NCI-H82 treated with DMSO at 0.1 percent for 48 hours (cell line): ENCODE results near the gene PARD3.
"Not testable (repeated sequence)": the region's sequence is repeated elsewhere in the genome, so short reads cannot be mapped to it uniquely, and the experiment has no call there.

Experiments used
- DNase-seq: peaks from one replicate; lab custom pipeline; 2025; ENCODE audit not compliant: unreplicated experiment; lab: John Stamatoyannopoulos, UW

The PARD3 gene

GRCh38 chr10:34437906-34438305 lies 377.2 kb downstream of the PARD3 start:
- no peak for DNase-seq

GRCh38 chr10:34434119-34434594 lies 380.9 kb downstream of the PARD3 start:
- DNase-seq, result no peak

DNA sequence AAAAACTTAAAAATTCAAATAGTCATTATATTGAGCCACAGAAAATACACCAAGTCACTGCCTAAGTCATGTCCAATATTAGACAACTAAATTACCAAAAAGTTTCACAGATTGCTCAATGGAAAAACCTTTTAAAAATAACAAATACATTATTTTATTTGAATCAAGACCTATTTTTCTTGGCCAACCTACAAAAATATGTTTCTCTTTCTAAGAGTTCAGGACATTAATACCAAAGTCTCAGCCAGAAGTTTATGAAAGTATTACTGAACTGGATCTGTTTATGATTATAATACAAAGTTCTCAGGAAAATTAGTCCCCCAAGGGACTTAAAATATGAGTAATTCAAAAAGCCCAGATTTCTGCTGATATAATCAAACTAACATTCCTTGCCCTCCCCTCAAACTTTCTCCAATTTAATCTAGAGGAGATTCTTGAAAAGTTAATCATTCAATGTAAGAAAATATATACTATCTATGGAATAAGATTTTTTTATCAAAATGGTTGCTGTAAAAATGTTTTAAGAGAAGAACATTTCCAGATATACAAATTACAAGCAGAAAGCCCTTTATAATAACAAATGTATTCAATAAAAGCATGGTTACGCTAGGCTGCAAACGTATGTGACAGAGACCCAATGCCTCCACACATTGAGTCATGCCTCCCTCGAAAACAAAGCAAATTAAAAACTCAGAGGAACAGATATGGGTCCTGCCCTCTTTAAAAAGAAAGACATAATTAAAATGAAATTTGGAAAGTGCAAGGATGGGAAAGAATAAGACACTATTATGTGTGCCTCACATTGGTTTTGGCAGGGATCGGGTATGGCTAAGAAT lies 381.6 kb downstream of the PARD3 start:
- no peak for DNase-seq

DNA sequence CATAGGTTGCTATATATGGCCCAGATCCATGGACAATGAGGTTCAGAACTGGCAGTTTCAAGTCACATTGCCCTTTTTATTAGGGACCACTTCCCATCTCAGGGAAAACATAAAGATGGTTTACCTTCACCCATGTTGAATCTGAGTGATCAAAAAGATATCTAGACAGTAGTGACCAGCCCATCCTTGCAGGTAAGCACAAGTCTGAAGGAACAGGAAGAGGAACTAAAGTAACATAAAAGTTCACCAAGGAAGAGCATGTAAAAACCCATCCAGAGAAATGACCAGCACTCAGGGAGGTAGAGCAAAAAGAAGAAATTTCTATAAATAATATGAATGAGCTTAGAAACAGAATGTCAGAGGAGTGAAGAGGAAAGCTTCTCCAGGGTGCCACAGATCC lies 382.5 kb downstream of the PARD3 start:
- DNase-seq, result no peak

GRCh38 chr10:34430685-34431084 lies 384.4 kb downstream of the PARD3 start:
- no peak for DNase-seq

DNA sequence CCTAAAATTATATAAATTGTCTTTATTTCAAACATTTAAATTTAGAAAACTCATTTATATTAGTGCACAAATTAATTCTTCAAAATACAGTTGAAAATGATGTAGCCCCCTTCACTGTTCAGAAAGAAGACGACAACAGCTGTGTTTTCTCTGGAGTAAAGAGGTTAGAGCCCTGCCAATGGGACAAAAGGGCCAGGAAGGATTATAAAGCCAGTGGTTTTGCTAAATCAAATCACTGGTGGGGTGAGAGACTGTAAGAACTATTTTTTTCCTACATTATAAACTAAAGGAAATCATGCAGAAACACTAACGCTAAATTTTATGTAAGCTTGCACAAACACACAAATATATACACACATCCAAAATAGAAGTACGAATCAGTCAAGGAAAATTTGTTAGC lies 386.6 kb downstream of the PARD3 start:
- no peak for DNase-seq

- DNase-seq, result no peak
These were observed 387.2 kb downstream of the PARD3 start for GRCh38 chr10:34427911-34428216.

GRCh38 chr10:34427158-34427910 lies 387.8 kb downstream of the PARD3 start:
- not testable (repeated sequence) for DNase-seq

GRCh38 chr10:34426538-34427157 lies 388.4 kb downstream of the PARD3 start:
- DNase-seq, result not testable (repeated sequence)

GRCh38 chr10:34426041-34426440 lies 389.1 kb downstream of the PARD3 start:
- DNase-seq, result no peak

- DNase-seq, result no peak
These were observed 391.1 kb downstream of the PARD3 start for GRCh38 chr10:34423673-34424625.

DNA sequence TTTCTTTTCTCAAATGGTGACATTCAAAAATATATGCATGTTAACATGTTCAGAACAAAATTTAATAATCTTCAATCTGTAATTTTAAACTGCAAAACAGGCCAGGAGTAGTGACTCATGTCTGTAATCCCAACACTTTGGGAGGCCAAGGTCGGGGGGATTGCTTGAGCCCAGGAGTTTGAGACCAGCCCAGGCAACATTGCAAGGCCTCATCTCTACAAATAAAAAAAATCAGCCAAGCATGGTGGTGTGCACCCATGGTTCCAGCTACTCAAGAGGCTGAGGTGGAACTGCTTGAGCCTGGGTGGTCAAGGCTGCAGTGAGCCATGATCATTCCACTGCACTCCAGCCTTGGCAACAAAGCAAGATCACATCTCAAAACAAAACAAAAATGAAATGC lies 394.3 kb downstream of the PARD3 start:
- DNase-seq, result no peak

DNA sequence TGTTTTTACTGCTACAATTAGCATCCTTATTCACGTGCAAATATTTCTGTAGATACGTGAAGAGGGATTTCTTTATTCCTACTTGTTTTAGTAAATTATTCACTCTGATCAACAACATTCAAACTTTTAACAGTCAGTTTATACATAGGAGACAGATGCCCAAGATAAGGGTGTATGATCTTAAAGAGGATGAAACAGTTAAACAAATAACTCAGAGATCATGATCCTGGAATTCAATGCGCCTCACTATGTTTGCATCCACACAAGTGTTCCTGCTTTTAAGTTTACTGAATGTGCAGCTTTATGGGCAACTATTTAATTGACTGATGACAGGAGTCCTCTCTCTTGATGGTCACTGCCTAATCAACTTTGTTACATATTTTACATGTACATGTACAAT lies 394.8 kb downstream of the PARD3 start:
- no peak for DNase-seq

DNA sequence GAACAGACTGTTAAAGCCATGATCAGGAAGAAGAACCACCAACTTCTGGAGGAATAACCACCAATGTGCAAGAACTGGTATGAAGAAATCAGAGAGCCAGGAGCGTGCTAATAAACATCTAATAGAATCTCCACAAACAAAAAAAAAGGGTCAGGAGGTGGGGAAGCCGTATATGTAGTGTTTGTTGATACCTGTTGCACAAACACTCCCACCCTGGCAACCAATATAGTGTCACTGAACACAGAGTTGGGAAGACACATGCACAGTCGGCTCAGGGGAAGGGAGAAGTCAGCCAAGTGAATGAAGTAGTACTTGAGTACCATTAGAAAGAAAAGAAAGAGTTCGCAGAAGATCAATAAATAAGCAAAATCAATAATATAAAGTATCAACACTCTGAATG lies 400.1 kb downstream of the PARD3 start:
- DNase-seq, result no peak

GRCh38 chr10:34413756-34414587 lies 401.1 kb downstream of the PARD3 start:
- DNase-seq, result no peak

DNA sequence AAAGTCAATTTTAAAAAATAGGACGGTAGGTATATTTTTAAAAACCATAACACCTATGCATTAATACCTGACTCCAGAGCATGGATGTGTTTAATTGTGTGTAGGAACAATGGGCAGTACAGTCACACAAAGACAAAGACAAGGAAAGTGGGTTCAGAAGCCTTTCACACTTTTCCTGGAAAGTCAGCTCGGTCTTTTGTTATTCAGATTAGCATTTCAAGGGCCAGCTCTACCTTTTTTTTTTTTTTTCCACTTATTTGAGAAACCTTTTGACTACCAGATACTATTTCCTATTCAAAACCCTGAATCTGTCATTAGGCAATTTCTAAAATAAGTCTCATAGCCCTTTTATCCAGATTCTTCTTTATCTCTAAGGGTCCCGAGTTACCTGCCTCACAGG lies 401.9 kb downstream of the PARD3 start:
- DNase-seq, result no peak

GRCh38 chr10:34408956-34409355 lies 406.1 kb downstream of the PARD3 start:
- DNase-seq, result no peak

DNA sequence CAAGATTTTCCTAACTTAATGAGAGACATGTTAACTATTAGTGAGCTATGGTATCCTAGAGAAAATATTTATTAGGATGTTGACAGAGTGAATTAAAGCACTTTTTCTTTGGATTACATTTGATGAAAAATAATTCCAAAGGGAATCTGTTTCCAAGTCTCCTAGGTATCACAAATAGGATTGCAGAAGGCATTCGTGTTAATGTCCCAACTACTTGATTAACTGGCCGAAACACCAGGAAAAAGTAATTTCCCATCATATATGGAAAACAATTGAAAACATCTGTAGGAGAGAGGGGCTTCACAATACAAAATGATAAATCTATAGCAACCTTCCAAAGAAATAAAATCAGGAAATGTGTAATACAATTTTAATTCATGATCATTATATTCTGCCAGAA lies 406.7 kb downstream of the PARD3 start:
- no peak for DNase-seq

DNA sequence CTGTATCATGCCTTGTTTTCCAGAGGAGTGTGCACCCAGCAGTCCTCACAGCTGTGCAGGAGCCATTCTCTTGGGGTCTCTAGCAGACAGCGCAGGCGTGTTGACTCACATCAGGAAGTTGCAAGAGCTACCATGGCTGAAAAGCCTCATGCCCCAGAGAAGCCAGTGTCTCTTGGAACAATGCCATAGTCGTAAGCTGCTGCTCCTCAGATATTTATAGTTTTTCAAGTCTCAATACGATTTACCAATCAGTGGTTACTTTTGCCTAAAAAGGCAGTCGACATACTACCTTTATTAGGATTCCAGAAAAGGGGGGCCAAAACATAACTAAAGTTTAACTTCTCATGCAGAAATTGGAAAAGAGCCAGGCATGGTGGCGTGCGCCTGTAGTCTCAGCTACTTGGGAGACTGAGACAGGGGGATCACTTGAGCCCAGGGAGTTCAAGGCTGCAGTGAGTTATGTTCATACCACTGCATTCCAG lies 407.7 kb downstream of the PARD3 start:
- no peak for DNase-seq
